HCT116 (cell line): ENCODE measurements around the gene ZNF554. TPM values are rescaled to one million over a fixed set of nuclear protein-coding genes. Genes with fewer than 3 reads are reported as not detected.

ENCODE experiments used
- ATAC-seq: fragments of 200-7000 bp; cut with Tn5 transposase; 2 replicates; pipeline ENCODE4 v1.9.1; 2020; ENCODE audit warnings: mild to moderate bottlenecking, moderate library complexity
- BruUV-seq: library from RNA; stranded (reverse); fragments of 400-500 nt; replicated peaks from 2 replicates; lab custom pipeline; 2021; lab: Mats Ljungman, UMichigan
- CTCF ChIA-PET: fragments of 300-600 bp; sonication (Branson Sonifier 250); formaldehyde crosslinking; loops from one replicate; lab custom pipeline; 2021; ENCODE audit warnings: antibody characterized with exemption; lab: Charles Lee
- POLR2A ChIA-PET: fragments of 300-600, 350-600 bp; sonication (Branson Sonifier 250); formaldehyde crosslinking; loops from one replicate; lab custom pipeline; 2021; ENCODE audit warnings: antibody characterized with exemption; lab: Charles Lee
- RAD21 ChIA-PET, 2 experiments: fragments of 300-600 bp; sonication (Branson Sonifier 250); formaldehyde crosslinking; loops; one replicate each; lab custom pipeline; 2023; ENCODE audit warnings: low total read pairs in 2 of 2; ENCODE audit not compliant: uncharacterized antibody in 2 of 2, unreplicated experiment in 2 of 2, low non-redundant PET in 1 of 2; lab: Charles Lee
- DNase-seq: peaks from one replicate; pipeline ENCODE4 v3.0.0-alpha.2; 2010; ENCODE audit warnings: low read depth, low spot score
- H2AFZ ChIP-seq: fragments of 200-600 bp; shearing (Covaris generic), sonication (generic); 2 replicates; pipeline ENCODE4 v1.6.1; 2017; ENCODE audit warnings: low read depth, mixed run types, mixed read lengths, antibody characterized with exemption, low read length; ENCODE audit not compliant: poor library complexity, severe bottlenecking
- H3K27ac ChIP-seq: 2 replicates; pipeline ENCODE4 v1.5.1; 2012; ENCODE audit warnings: low read depth, low read length
- H3K27me3 ChIP-seq: fragments of 200-600 bp; sonication (generic); 2 replicates; pipeline ENCODE4 v1.6.1; 2016; ENCODE audit warnings: mixed run types, low read length, mixed read lengths; ENCODE audit not compliant: insufficient read depth
- H3K36me3 ChIP-seq, 2 experiments: fragments of 200-500 bp in 1 of 2; fragments of 200-600 bp in 1 of 2; sonication (Bioruptor generic) in 1 of 2; sonication (generic) in 1 of 2; 2 replicates each; pipeline versions ENCODE4 v1.5.1 to v1.6.1; 2014 to 2016; ENCODE audit warnings: low read length in 2 of 2, inconsistent platforms in 1 of 2, mixed read lengths in 1 of 2, mixed run types in 1 of 2; ENCODE audit not compliant: insufficient read depth in 2 of 2, control insufficient read depth in 1 of 2
- H3K4me1 ChIP-seq, 2 experiments: fragments of 200-600 bp in 1 of 2; sonication (generic) in 1 of 2; 2 replicates each; pipeline versions ENCODE4 v1.5.1 to v1.6.1; 2012 to 2017; ENCODE audit warnings: low read length in 2 of 2, inconsistent platforms in 1 of 2, mild to moderate bottlenecking in 1 of 2, mixed read lengths in 1 of 2, mixed run types in 1 of 2, moderate library complexity in 1 of 2; ENCODE audit not compliant: insufficient read depth in 2 of 2, control insufficient read depth in 1 of 2
- H3K4me2 ChIP-seq: fragments of 200-600 bp; sonication (generic); 2 replicates; pipeline ENCODE4 v1.6.1; 2017; ENCODE audit warnings: mixed run types, low read length, mixed read lengths
- H3K4me3 ChIP-seq, 2 experiments: fragments of 200-600 bp in 1 of 2; sonication (generic) in 1 of 2; replicated peaks in 1 of 2; 2 replicates each; pipeline ENCODE4 v1.5.1; 2011 to 2016; ENCODE audit warnings: low read length in 2 of 2, control low read depth in 1 of 2, low read depth in 1 of 2, mild to moderate bottlenecking in 1 of 2, mixed read lengths in 1 of 2, mixed run types in 1 of 2
- H3K79me2 ChIP-seq: fragments of 200-600 bp; sonication (generic); 2 replicates; pipeline ENCODE4 v1.6.1; 2017; ENCODE audit warnings: mild to moderate bottlenecking, mixed run types, low read length, moderate library complexity, mixed read lengths; ENCODE audit not compliant: insufficient read depth
- H3K9ac ChIP-seq: fragments of 200-600 bp; sonication (generic); 2 replicates; pipeline ENCODE4 v1.6.1; 2016; ENCODE audit warnings: low read length, mixed read lengths
- H3K9me2 ChIP-seq: fragments of 200-600 bp; sonication (generic), shearing (Covaris generic); 2 replicates; pipeline ENCODE4 v1.6.1; 2017; ENCODE audit warnings: mixed run types, mild to moderate bottlenecking, moderate library complexity; ENCODE audit not compliant: insufficient read depth
- H3K9me3 ChIP-seq, 2 experiments: fragments of 200-500 bp in 1 of 2; fragments of 200-600 bp in 1 of 2; sonication (Bioruptor generic) in 1 of 2; sonication (generic) in 1 of 2; 2 replicates each; pipeline ENCODE4 v1.6.1; 2014 to 2017; ENCODE audit warnings: low read length in 2 of 2, mixed read lengths in 2 of 2, inconsistent platforms in 1 of 2, low read depth in 1 of 2, mild to moderate bottlenecking in 1 of 2, mixed run types in 1 of 2, moderate library complexity in 1 of 2; ENCODE audit not compliant: control insufficient read depth in 1 of 2, insufficient read depth in 1 of 2
- H4K20me1 ChIP-seq: fragments of 200-600 bp; sonication (generic), shearing (Covaris generic); 2 replicates; pipeline ENCODE4 v1.6.1; 2017; ENCODE audit warnings: mixed run types, mild to moderate bottlenecking, moderate library complexity; ENCODE audit not compliant: insufficient read depth
- CBX3 ChIP-seq: IDR thresholded peaks from 2 replicates; pipeline ENCODE4 v1.6.1; 2012; ENCODE audit warnings: low read depth
- CEBPB ChIP-seq: IDR thresholded peaks from 2 replicates; pipeline ENCODE4 v1.6.1; 2012; ENCODE audit warnings: low read depth
- ELF1 ChIP-seq: IDR thresholded peaks from 2 replicates; pipeline ENCODE4 v1.6.1; 2012; ENCODE audit warnings: low read depth, borderline replicate concordance
- EZH2 ChIP-seq: fragments of 200-600 bp; sonication (generic); IDR thresholded peaks from 2 replicates; pipeline ENCODE4 v1.6.1; 2017; ENCODE audit warnings: antibody characterized with exemption, mixed run types
- EZH2phosphoT487 ChIP-seq: fragments of 200-600 bp; IDR thresholded peaks from 2 replicates; pipeline ENCODE4 v1.6.1; 2018; ENCODE audit warnings: antibody characterized with exemption, borderline replicate concordance
- FOSL1 ChIP-seq: IDR thresholded peaks from 2 replicates; pipeline ENCODE4 v1.6.1; 2012; ENCODE audit warnings: low read depth
- JUND ChIP-seq: IDR thresholded peaks from 2 replicates; pipeline ENCODE4 v1.6.1; 2012
- POLR2A ChIP-seq: IDR thresholded peaks from 2 replicates; pipeline ENCODE4 v1.7.0; 2011; ENCODE audit warnings: borderline replicate concordance; ENCODE audit not compliant: insufficient read depth, insufficient read length; ENCODE audit errors: extremely low read depth
- POLR2AphosphoS5 ChIP-seq: IDR thresholded peaks from 2 replicates; pipeline ENCODE4 v1.6.1; 2011; ENCODE audit warnings: mild to moderate bottlenecking, low read depth, low read length, moderate library complexity
- RAD21 ChIP-seq: IDR thresholded peaks from 2 replicates; pipeline ENCODE4 v1.6.1; 2012; ENCODE audit warnings: low read depth, mild to moderate bottlenecking
- SIN3A ChIP-seq: IDR thresholded peaks from 2 replicates; pipeline ENCODE4 v1.6.1; 2012; ENCODE audit warnings: low read depth
- SP1 ChIP-seq: IDR thresholded peaks from 2 replicates; pipeline ENCODE4 v1.6.1; 2012; ENCODE audit warnings: low read depth
- SRF ChIP-seq: IDR thresholded peaks from 2 replicates; pipeline ENCODE4 v1.6.1; 2012; ENCODE audit warnings: low read depth
- TCF7L2 ChIP-seq: IDR thresholded peaks from 2 replicates; pipeline ENCODE4 v1.7.0; 2011; ENCODE audit warnings: borderline replicate concordance, inconsistent platforms; ENCODE audit not compliant: insufficient read depth, insufficient read length; ENCODE audit errors: extremely low read depth
- YY1 ChIP-seq: IDR thresholded peaks from 2 replicates; pipeline ENCODE4 v1.6.1; 2011; ENCODE audit warnings: low read length, low read depth, moderate library complexity, mild to moderate bottlenecking; ENCODE audit not compliant: insufficient replicate concordance; ENCODE audit errors: extremely low read depth
- ZBTB33 ChIP-seq: IDR thresholded peaks from 2 replicates; pipeline ENCODE4 v1.6.1; 2011; ENCODE audit warnings: mild to moderate bottlenecking, low read length, moderate library complexity; ENCODE audit not compliant: insufficient replicate concordance; ENCODE audit errors: extremely low read depth
- ZFX ChIP-seq: fragments of 450-650 bp; IDR thresholded peaks from 2 replicates; pipeline ENCODE4 v1.6.1; 2017
- intact Hi-C: fragments of 100-400 bp; cut with micrococcal nuclease; formaldehyde crosslinking; loops from 2 replicates; pipeline ENCODE4 v1.10.0; 2022
- total RNA-seq: library from RNA; stranded (reverse); gene quantifications from one replicate; pipeline ENCODE4 v1.2.1, GENCODE V29; 2021; ENCODE audit not compliant: unreplicated experiment
- TF ChIP-seq, protein P1 (sequence below): IDR thresholded peaks from 2 replicates; pipeline ENCODE4 v1.6.1; 2012
- TF ChIP-seq, protein P2 (sequence below): IDR thresholded peaks from 2 replicates; pipeline ENCODE4 v1.6.1; 2012; ENCODE audit warnings: low read depth

Gene ZNF554
- total RNA-seq, 1 experiment from 2014 or later, result 4.0 TPM

GRCh38 chr19:2771786-2772674 is 47.6 kb upstream of the ZNF554 start (continued):
- TF ChIP-seq ZBTB33 (no peak), ELF1 (no peak), CEBPB (no peak), FOSL1 (no peak), RAD21 (no peak), SP1 (no peak), POLR2A (no peak), POLR2AphosphoS5 (no peak), TCF7L2 (no peak)
- TF ChIP-seq, all 23 proteins: peak for 0

DNA sequence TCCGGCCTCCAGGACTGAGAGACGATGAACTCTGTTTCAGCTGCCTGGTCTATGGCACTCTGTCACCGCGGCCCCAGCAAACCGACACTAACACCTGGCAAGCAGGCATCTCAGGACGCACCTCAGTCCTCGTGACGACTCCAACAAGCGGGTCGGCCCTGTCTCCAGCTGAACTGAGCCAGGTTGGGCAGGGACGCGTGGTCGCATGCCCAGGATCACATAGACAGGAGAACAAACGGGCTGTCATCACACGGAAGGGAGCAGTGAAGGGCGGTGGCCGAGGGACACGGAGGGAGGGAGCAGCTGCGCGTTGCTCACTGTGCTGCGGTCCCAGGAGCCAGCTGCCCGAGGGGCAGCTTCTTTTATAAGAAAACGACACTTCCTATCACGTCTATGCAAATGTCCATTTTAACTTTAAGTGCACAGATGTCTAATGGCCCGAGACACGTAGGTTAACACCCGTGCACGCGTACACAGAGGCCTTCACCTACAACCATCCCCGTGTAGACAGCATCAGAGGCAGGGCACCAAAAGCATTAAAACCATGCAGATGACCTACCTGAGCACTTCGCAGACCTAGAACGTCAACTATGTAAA is 45.5 kb upstream of the ZNF554 start:
- no peak overlapping the region for H3K27ac ChIP-seq
- peaks cover 5 to 25% of the 10 kb centered on the region in 2 experiments; a peak in 2 of 4 replicates for H3K36me3 ChIP-seq
- DNase-seq (no peak), ATAC-seq (no peak)
- no TSS peak for BruUV-seq
- no peaks in the 10 kb centered on the region for H3K9me3 ChIP-seq
- no peak overlapping the region for H3K4me2 ChIP-seq
- no peak overlapping the region for H3K9ac ChIP-seq
- H4K20me1 ChIP-seq, result no peaks in the 10 kb centered on the region; the same call in 1 of the 2 replicates
- ChIA-PET POLR2A (no interaction called here), RAD21 (no interaction called here), CTCF (no interaction called here)
- intact Hi-C loops, result no loop called here
- H3K79me2 ChIP-seq, result peaks cover 90% of the 10 kb centered on the region
- no peak overlapping the region for H2AFZ ChIP-seq
- H3K27me3 ChIP-seq, result no peaks in the 10 kb centered on the region
- H3K4me3 ChIP-seq, result no peak overlapping the region
- no peaks in the 10 kb centered on the region for H3K9me2 ChIP-seq
- H3K4me1 ChIP-seq, result no peaks in the 10 kb centered on the region
- TF ChIP-seq YY1 (no peak), SIN3A (no peak), CEBPB (no peak), ELF1 (no peak), POLR2AphosphoS5 (no peak), CBX3 (no peak), SRF (no peak), ZFX (no peak), POLR2A (no peak), JUND (no peak), EZH2phosphoT487 (no peak), EZH2 (no peak), FOSL1 (no peak)
- TF ChIP-seq, protein P1, sequence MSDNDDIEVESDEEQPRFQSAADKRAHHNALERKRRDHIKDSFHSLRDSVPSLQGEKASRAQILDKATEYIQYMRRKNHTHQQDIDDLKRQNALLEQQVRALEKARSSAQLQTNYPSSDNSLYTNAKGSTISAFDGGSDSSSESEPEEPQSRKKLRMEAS, result no peak
- TF ChIP-seq, protein P2, sequence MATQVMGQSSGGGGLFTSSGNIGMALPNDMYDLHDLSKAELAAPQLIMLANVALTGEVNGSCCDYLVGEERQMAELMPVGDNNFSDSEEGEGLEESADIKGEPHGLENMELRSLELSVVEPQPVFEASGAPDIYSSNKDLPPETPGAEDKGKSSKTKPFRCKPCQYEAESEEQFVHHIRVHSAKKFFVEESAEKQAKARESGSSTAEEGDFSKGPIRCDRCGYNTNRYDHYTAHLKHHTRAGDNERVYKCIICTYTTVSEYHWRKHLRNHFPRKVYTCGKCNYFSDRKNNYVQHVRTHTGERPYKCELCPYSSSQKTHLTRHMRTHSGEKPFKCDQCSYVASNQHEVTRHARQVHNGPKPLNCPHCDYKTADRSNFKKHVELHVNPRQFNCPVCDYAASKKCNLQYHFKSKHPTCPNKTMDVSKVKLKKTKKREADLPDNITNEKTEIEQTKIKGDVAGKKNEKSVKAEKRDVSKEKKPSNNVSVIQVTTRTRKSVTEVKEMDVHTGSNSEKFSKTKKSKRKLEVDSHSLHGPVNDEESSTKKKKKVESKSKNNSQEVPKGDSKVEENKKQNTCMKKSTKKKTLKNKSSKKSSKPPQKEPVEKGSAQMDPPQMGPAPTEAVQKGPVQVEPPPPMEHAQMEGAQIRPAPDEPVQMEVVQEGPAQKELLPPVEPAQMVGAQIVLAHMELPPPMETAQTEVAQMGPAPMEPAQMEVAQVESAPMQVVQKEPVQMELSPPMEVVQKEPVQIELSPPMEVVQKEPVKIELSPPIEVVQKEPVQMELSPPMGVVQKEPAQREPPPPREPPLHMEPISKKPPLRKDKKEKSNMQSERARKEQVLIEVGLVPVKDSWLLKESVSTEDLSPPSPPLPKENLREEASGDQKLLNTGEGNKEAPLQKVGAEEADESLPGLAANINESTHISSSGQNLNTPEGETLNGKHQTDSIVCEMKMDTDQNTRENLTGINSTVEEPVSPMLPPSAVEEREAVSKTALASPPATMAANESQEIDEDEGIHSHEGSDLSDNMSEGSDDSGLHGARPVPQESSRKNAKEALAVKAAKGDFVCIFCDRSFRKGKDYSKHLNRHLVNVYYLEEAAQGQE, result no peak
